Activated CD4-positive, alpha-beta T cell treated with anti-CD3 and anti-CD28 coated beads, Interleukin-2, Interleukin-4, amounts not matched to agents 100 ng/mL and 50 ng/mL, durations not matched to agents 16 hours and 8 hours (primary cell): ENCODE data around the gene COL6A3.

Experiments
- DNase-seq: peaks from one replicate; pipeline ENCODE4 v3.0.0-alpha.2; 2020; ENCODE audit warnings: low spot score

Gene COL6A3

DNA sequence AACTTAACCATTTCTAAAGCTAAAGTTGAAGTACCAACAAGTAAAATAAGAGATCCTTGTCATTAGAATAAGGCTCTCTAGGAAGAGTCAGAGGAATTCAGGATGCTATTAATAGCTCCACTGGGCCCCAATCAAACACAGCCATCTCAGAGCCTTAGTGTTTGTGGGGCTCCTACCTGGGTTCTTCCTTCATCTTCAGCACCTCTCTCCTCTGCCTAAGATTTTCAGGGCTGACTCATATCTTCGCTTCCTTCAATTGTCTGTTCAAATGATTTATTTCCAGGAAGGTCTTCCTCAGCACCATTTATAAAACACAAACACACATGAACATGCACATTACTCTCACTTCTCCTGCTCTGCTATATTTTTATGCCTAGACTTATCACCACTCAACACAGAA is 119.5 kb downstream of the COL6A3 start:
- DNase-seq, result no peak

DNA sequence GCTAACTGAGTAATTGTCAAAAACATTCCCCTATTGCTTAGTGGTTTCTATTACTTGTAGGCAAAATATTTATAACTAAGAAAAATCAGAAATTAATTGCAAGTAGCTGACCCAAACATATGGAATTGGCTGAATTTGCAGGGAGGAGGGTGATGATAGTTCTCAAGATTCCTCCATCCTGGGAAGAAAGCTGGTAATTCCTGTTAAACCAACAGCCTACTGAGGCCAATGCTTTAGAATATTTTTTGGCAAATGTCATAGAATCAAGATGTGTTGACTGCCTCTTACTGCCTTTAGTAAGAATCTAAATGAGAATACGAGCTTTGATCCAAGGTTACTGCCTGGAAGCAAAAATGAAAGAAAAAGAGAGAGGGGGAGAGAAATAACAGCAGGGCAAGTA is 120.0 kb downstream of the COL6A3 start:
- DNase-seq, result no peak

- no peak for DNase-seq
Measured at GRCh38 chr2:237291138-237291792, 122.7 kb downstream of the COL6A3 start.

DNA sequence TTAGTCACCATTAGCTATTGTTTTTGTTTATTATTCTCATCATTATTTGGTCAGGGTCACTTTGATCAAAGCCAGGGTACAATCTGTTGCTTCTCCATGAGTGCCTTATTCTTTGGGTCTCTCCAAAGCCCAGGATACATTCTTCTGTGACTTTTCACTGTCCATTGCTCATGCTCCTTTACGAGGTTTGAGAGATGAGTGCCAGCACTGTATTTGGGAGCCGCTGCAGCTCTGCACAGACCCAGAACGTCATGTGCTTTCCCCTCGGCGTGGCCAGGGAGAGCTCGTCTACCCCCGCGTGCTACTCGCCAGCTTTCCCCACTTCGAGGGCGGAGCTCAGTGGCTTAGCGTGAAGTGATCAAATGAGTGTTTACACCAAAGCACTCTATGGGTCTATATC is 123.7 kb downstream of the COL6A3 start:
- DNase-seq, result no peak

DNA sequence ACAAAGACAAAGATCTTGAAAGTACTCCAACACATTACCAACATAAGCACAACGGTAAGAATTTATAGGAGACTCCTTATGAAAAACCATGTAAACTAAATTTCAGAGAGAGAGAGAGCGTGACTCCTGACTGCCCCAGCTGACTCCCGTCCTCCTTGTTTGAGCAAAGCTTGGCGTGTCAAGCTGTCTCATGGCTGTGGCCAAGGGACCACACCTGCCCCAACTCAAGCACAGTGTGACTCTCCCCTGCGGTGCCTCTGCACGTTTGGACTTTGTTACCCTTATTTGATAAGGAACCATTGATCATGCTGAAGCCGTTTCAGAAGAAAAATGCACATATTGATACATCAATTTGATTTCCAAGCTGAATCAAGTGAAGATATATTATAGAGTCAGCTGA is 124.8 kb downstream of the COL6A3 start:
- no peak for DNase-seq

DNA sequence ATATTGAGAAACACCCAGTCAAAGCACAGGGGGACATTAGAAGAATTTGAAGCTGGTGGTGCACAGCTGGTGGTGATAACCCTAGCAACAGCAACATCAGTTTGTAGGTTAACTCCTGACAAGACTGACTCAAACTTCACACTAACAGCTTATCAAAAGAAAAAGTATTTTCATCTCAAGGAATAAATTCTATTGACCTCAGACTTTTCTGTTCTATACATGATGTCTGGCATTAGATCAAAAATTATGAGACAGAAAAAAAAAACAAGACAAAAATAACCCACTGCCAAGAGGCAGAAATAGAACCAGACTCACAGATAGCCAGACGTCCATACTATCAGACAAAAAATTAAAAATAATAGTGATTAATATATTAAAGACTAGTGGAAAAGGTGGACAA is 126.1 kb downstream of the COL6A3 start:
- DNase-seq, result no peak

- DNase-seq, result no peak
Measured at GRCh38 chr2:237283131-237283928, 130.6 kb downstream of the COL6A3 start.

GRCh38 chr2:237282568-237283128 is 131.3 kb downstream of the COL6A3 start:
- DNase-seq, result no peak

- DNase-seq, result no peak
Measured at GRCh38 chr2:237281836-237282306, 132.1 kb downstream of the COL6A3 start.

GRCh38 chr2:237280939-237281338 is 133.0 kb downstream of the COL6A3 start:
- DNase-seq, result no peak

DNA sequence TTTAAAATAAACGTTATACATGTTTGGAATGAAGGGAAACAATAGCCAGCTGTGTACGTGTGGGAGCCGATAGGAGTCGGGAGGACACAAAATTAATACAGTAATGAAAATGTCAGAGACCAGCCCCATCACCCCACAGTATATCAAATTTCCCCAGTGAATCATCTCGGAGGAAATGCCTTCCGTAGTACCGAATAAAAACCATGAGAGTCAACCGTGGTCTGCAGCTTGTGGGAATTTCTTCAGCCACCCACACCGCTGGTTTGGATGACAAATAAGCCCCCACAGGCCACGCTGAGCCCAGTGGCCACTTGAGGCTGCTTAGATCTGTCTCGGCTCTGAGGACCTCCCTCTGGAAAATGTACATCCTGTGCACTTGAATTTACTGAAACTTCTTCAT is 133.7 kb downstream of the COL6A3 start:
- no peak for DNase-seq

DNA sequence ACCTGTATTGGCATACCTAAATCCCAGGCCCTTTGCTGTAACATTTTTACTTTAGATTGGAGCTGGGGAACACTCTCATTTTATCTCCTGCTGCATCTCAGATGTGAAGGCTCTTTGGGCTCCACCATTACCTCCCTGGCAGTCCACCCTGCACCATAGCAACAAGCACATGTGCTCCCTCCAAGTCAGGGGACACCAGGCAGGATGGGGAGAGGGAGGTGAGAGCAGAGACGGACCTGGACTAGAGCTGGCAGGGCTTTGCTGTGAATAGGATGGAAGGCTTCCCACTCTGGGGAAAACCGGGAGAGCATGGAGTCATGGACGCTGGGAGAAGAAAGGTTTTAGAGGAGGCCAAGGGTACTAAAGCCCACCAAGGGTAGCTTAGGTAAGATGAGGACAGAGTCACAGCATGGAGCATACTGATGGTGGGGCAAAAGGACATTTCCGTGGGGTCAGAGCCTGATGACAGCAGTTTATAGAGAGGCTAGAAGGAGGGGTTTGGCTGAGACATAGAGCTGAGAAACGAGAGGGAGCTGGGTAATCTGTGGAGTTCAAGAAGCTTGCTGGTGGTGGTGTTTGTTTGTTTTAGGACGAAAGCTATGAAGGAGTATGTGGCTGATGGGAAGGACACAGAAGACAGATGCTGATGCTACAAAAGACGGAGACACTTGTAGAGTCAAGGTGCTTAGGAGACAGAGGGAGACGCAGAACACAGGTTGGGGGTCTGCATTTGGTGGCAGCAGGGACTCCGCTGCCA is 134.8 kb downstream of the COL6A3 start:
- DNase-seq, result no peak

DNA sequence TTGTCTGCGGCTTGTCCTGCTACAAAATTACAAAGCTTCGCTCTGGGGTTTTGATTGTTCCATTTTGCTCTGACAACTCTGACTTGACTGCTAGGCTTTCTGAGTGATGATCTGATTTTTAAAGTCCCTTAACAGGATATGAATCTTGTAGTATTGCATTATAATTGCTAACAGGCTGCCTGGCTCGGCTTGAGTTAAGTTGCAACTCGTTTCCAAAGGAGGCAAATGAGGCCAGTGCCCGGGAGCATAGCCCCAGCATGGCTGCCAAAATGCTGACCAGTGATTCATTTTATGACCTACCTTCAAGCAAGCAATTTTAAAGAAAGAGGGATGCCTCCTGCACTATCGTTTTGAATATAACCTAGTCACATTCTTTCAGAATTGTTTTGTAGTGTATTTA is 135.4 kb downstream of the COL6A3 start:
- no peak for DNase-seq

DNA sequence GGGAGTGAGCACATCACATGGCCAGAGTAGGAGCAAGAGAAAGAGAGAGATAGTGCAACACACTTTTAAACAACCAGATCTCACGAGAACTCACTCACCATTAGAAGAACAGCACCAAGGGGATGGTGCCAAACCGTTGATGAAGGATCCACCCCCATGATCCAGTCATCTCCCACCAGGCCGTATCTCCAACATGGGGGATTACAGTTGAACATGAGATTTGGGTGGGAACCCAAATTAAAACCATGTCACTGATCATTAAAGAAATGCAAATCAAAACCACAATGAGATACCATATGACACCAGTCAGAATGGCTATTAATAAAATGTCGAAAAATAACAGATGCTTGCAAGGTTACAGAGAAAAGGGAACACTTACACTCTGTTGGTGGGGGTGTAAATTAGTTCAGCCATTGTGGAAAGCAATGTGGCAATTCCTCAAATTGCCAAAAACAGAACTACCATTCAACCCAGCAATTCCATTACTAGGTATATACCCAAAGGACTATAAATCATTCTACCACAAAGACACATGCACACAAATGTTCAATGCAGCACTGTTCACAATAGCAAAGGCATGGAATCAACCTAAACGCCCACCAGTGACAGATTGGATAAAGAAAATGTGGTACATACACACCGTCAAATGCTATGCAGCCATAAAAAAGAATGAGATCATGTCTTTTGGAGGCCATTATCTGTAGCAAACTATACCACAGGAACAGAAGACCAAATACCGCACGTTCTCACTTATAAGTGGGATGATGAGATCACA is 137.1 kb downstream of the COL6A3 start:
- no peak for DNase-seq
